RWPE2 (cell line): Measurements from ENCODE around the gene MTFR1L.

Experiments
- ATAC-seq: fragments of 200-7000 bp; cut with Tn5 transposase; 3 replicates; pipeline ENCODE4 v1.9.1; 2021; ENCODE audit warnings: low read depth
- DNase-seq: peaks from one replicate; pipeline ENCODE4 v3.0.0-alpha.2; 2020; ENCODE audit warnings: low spot score
- H3K27ac ChIP-seq: fragments of 450-650 bp; 2 replicates; pipeline ENCODE4 v1.5.1; 2017; ENCODE audit warnings: mild to moderate bottlenecking; ENCODE audit not compliant: poor library complexity, severe bottlenecking
- H3K27me3 ChIP-seq: fragments of 250-450 bp; sonication (Bioruptor Pico); 2 replicates; pipeline ENCODE4 v1.5.1; 2021; ENCODE audit warnings: mild to moderate bottlenecking, moderate library complexity; ENCODE audit not compliant: insufficient read depth, poor library complexity, severe bottlenecking
- H3K36me3 ChIP-seq: fragments of 250-450 bp; sonication (Bioruptor Pico); 2 replicates; pipeline ENCODE4 v1.5.1; 2020; ENCODE audit warnings: low read depth, mild to moderate bottlenecking, moderate library complexity
- H3K4me1 ChIP-seq: fragments of 250-450 bp; sonication (Bioruptor Pico); 2 replicates; pipeline ENCODE4 v1.5.1; 2021; ENCODE audit warnings: mild to moderate bottlenecking, moderate library complexity; ENCODE audit not compliant: insufficient read depth, poor library complexity, severe bottlenecking
- H3K4me3 ChIP-seq: fragments of 250-450 bp; sonication (Bioruptor Pico); 2 replicates; pipeline ENCODE4 v1.5.1; 2021; ENCODE audit warnings: mild to moderate bottlenecking, moderate library complexity; ENCODE audit not compliant: severe bottlenecking
- H3K9me3 ChIP-seq: fragments of 250-450 bp; sonication (Bioruptor Pico); 2 replicates; pipeline ENCODE4 v1.5.1; 2021; ENCODE audit warnings: mild to moderate bottlenecking, moderate library complexity; ENCODE audit not compliant: severe bottlenecking
- TF ChIP-seq, protein P1 (sequence below): fragments of 450-650 bp; IDR thresholded peaks from one replicate; pipeline ENCODE4 v1.5.1; 2017; ENCODE audit warnings: mild to moderate bottlenecking, moderate library complexity; ENCODE audit not compliant: poor library complexity, severe bottlenecking

MTFR1L gene

GRCh38 chr1:25795946-25796810 is 23.6 kb upstream of the MTFR1L start:
- H3K4me3 ChIP-seq: no peak overlapping the region
- no peaks in the 10 kb centered on the region for H3K4me1 ChIP-seq
- ATAC-seq (no peak), DNase-seq (no peak)
- H3K9me3 ChIP-seq: no peaks in the 10 kb centered on the region
- H3K27ac ChIP-seq: no peak overlapping the region
- no peaks in the 10 kb centered on the region for H3K27me3 ChIP-seq
- TF ChIP-seq, protein P1, sequence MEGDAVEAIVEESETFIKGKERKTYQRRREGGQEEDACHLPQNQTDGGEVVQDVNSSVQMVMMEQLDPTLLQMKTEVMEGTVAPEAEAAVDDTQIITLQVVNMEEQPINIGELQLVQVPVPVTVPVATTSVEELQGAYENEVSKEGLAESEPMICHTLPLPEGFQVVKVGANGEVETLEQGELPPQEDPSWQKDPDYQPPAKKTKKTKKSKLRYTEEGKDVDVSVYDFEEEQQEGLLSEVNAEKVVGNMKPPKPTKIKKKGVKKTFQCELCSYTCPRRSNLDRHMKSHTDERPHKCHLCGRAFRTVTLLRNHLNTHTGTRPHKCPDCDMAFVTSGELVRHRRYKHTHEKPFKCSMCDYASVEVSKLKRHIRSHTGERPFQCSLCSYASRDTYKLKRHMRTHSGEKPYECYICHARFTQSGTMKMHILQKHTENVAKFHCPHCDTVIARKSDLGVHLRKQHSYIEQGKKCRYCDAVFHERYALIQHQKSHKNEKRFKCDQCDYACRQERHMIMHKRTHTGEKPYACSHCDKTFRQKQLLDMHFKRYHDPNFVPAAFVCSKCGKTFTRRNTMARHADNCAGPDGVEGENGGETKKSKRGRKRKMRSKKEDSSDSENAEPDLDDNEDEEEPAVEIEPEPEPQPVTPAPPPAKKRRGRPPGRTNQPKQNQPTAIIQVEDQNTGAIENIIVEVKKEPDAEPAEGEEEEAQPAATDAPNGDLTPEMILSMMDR: no peak
- no peaks in the 10 kb centered on the region for H3K36me3 ChIP-seq

- no peaks in the 10 kb centered on the region for H3K36me3 ChIP-seq
- H3K27me3 ChIP-seq: no peaks in the 10 kb centered on the region
- TF ChIP-seq, protein P1: peak; percentile 79
- no peaks in the 10 kb centered on the region for H3K4me1 ChIP-seq
- ATAC-seq (peak; percentile 58; the same call in 2 of the 3 replicates), DNase-seq (no peak)
- no peak overlapping the region for H3K4me3 ChIP-seq
- peaks cover 3% of the 10 kb centered on the region for H3K9me3 ChIP-seq
- H3K27ac ChIP-seq: no peak overlapping the region
Measured at GRCh38 chr1:25796811-25797458, 22.8 kb upstream of the MTFR1L start.

DNA sequence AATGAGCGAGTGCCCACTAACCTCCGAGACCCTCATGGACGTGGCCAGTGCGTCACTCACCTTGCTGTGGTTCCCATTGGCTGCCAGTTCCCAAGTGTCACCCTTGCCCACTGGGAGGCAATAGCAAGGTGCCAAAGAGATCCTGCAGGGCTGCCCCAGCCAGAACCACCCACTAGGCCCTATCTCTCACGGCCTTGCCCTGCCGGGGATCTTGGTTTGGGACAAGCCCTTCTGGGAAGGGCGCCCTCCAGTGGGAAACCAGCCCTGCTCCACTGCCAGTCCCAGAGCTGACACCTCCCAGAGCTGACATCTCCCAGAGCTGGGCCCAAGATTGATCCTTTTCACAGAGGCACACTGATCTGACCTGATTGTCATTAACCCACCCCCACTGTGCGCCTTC is 21.8 kb upstream of the MTFR1L start:
- Histone ChIP-seq H3K27me3 (no peaks in the 10 kb centered on the region), H3K27ac (no peak overlapping the region), H3K4me1 (no peaks in the 10 kb centered on the region), H3K9me3 (peaks cover 3% of the 10 kb centered on the region), H3K36me3 (no peaks in the 10 kb centered on the region), H3K4me3 (no peak overlapping the region)
- TF ChIP-seq, protein P1: no peak
- ATAC-seq: no peak
- DNase-seq: no peak

GRCh38 chr1:25798666-25799351 is 20.9 kb upstream of the MTFR1L start:
- H3K4me1 ChIP-seq: no peaks in the 10 kb centered on the region
- H3K4me3 ChIP-seq: no peak overlapping the region
- DNase-seq (no peak), ATAC-seq (no peak)
- no peaks in the 10 kb centered on the region for H3K27me3 ChIP-seq
- no peak overlapping the region for H3K27ac ChIP-seq
- H3K36me3 ChIP-seq: no peaks in the 10 kb centered on the region; the same call in 1 of the 2 replicates
- peaks cover 3% of the 10 kb centered on the region for H3K9me3 ChIP-seq
- TF ChIP-seq, protein P1: no peak
